Measurements from ENCODE around the gene PPP3CA.

PPP3CA gene

GRCh38 chr4:101081695-101082369, 265.5 kb downstream of the PPP3CA start:
- DNase-seq: no peak

- no peak for DNase-seq
These were observed 266.2 kb downstream of the PPP3CA start for GRCh38 chr4:101081166-101081565.

- no peak for DNase-seq
These were observed 268.4 kb downstream of the PPP3CA start for GRCh38 chr4:101078950-101079349.

GRCh38 chr4:101076032-101076431, 271.3 kb downstream of the PPP3CA start:
- DNase-seq: no peak

- DNase-seq: no peak
These were observed 271.8 kb downstream of the PPP3CA start for GRCh38 chr4:101075536-101075935.

- no peak for DNase-seq
These were observed 273.0 kb downstream of the PPP3CA start for GRCh38 chr4:101074326-101074725.

GRCh38 chr4:101071241-101071640, 276.1 kb downstream of the PPP3CA start:
- DNase-seq: no peak

GRCh38 chr4:101068115-101068514, 279.2 kb downstream of the PPP3CA start:
- no peak for DNase-seq

- no peak for DNase-seq
These were observed 279.9 kb downstream of the PPP3CA start for GRCh38 chr4:101067383-101067782.

GRCh38 chr4:101066626-101067170, 280.6 kb downstream of the PPP3CA start:
- no peak for DNase-seq

GRCh38 chr4:101065935-101066485, 281.3 kb downstream of the PPP3CA start:
- no peak for DNase-seq

- DNase-seq: no peak
These were observed 282.0 kb downstream of the PPP3CA start for GRCh38 chr4:101065346-101065745.

GRCh38 chr4:101064541-101065180, 282.7 kb downstream of the PPP3CA start:
- no peak for DNase-seq

- no peak for DNase-seq
These were observed 291.9 kb downstream of the PPP3CA start for GRCh38 chr4:101055392-101055791.

- no peak for DNase-seq
These were observed 296.5 kb downstream of the PPP3CA start for GRCh38 chr4:101050837-101051205.

GRCh38 chr4:101050088-101050836, 297.1 kb downstream of the PPP3CA start:
- no peak for DNase-seq

GRCh38 chr4:101049549-101050001, 297.8 kb downstream of the PPP3CA start:
- no peak for DNase-seq

GRCh38 chr4:101044766-101045165, 302.6 kb downstream of the PPP3CA start:
- no peak for DNase-seq

GRCh38 chr4:101042847-101043246, 304.5 kb downstream of the PPP3CA start:
- DNase-seq: no peak

GRCh38 chr4:101040776-101041175, 306.6 kb downstream of the PPP3CA start:
- no peak for DNase-seq

GRCh38 chr4:101039367-101039766, 308.0 kb downstream of the PPP3CA start:
- DNase-seq: peak; percentile 65

- peak; percentile 36 for DNase-seq
These were observed 309.4 kb downstream of the PPP3CA start for GRCh38 chr4:101037938-101038413.

- DNase-seq: no peak
These were observed 310.1 kb downstream of the PPP3CA start for GRCh38 chr4:101037249-101037648.

Data from CD4-positive, alpha-beta T cell treated with Interleukin-21 for 1 hour (primary cell).